Endothelial cell of umbilical vein (primary cell): ENCODE measurements around the gene SMCHD1. TPM values are rescaled to one million over a fixed set of nuclear protein-coding genes. Genes with fewer than 3 reads are reported as not detected.

Source experiments
- BruUV-seq: library from RNA; stranded (reverse); fragments of 400-500 nt; replicated peaks from 2 replicates; lab custom pipeline; 2021; lab: Mats Ljungman, UMichigan
- CTCF ChIA-PET: fragments of 300-600, 350-600 bp; sonication (Branson Sonifier 250); formaldehyde crosslinking; loops from one replicate; lab custom pipeline; 2021; ENCODE audit warnings: antibody characterized with exemption, inconsistent platforms; lab: Charles Lee
- POLR2A ChIA-PET: fragments of 300-600, 350-600 bp; sonication (Branson Sonifier 250); formaldehyde crosslinking; loops from one replicate; lab custom pipeline; 2021; ENCODE audit warnings: antibody characterized with exemption, inconsistent platforms; lab: Charles Lee
- DNase-seq: peaks from one replicate; pipeline ENCODE4 v3.0.0-alpha.2; 2011; ENCODE audit warnings: low read depth, low spot score
- FAIRE-seq: peaks from 2 replicates; lab custom pipeline; 2011; peaks lifted over from hg19 to GRCh38; lab: Jason Lieb, UNC
- H2AFZ ChIP-seq: 2 replicates; pipeline ENCODE4 v1.6.0; 2012; ENCODE audit warnings: low read depth, low read length, control low read depth, inconsistent platforms
- H3K27ac ChIP-seq: 2 replicates; pipeline ENCODE4 v1.5.1; 2011; ENCODE audit warnings: low read depth, mild to moderate bottlenecking, control low read depth, low read length, moderate library complexity; ENCODE audit not compliant: insufficient read depth
- H3K27me3 ChIP-seq, 2 experiments: 2 replicates each; pipeline versions ENCODE4 v1.6.0 to v1.6.1; 2011; ENCODE audit warnings: low read length in 2 of 2, mixed read lengths in 1 of 2; ENCODE audit not compliant: control insufficient read depth in 2 of 2, insufficient read depth in 2 of 2
- H3K36me3 ChIP-seq, 2 experiments: 2 replicates in 1 of 2; 3 replicates in 1 of 2; pipeline ENCODE4 v1.5.1; 2011; ENCODE audit warnings: low read length in 2 of 2, mild to moderate bottlenecking in 1 of 2, moderate library complexity in 1 of 2; ENCODE audit not compliant: control insufficient read depth in 2 of 2, insufficient read depth in 2 of 2; ENCODE audit errors: extremely low read depth in 1 of 2
- H3K4me1 ChIP-seq: 3 replicates; pipeline ENCODE4 v1.5.1; 2011; ENCODE audit warnings: mild to moderate bottlenecking, low read length; ENCODE audit not compliant: control insufficient read depth, insufficient read depth; ENCODE audit errors: extremely low read depth
- H3K4me2 ChIP-seq: 2 replicates; pipeline ENCODE4 v1.6.1; 2011; ENCODE audit warnings: low read length, control low read depth, mixed read lengths; ENCODE audit not compliant: insufficient read depth
- H3K4me3 ChIP-seq, 3 experiments: fragments of 200-600 bp in 1 of 3; sonication (generic), shearing (Covaris generic) in 1 of 3; replicated peaks in 1 of 3; 2 replicates each; pipeline ENCODE4 v1.5.1; 2011 to 2016; ENCODE audit warnings: control low read depth in 3 of 3, low read length in 3 of 3, mild to moderate bottlenecking in 2 of 3, inconsistent platforms in 1 of 3, low read depth in 1 of 3, moderate library complexity in 1 of 3; ENCODE audit not compliant: insufficient read depth in 1 of 3
- H3K79me2 ChIP-seq: 2 replicates; pipeline ENCODE4 v1.6.0; 2012; ENCODE audit warnings: low read length, inconsistent platforms; ENCODE audit not compliant: control insufficient read depth, insufficient read depth
- H3K9ac ChIP-seq: replicated peaks from 2 replicates; pipeline ENCODE3; 2011; ENCODE audit warnings: low read length, control low read depth; ENCODE audit not compliant: insufficient read depth; ENCODE audit errors: extremely low read depth
- H3K9me1 ChIP-seq: replicated peaks from 3 replicates; pipeline ENCODE4 v1.6.0; 2011; ENCODE audit warnings: mild to moderate bottlenecking, low read length; ENCODE audit not compliant: control insufficient read depth, insufficient read depth; ENCODE audit errors: extremely low read depth
- H3K9me3 ChIP-seq: replicated peaks from 2 replicates; pipeline ENCODE4 v1.5.1; 2012; ENCODE audit warnings: low read length, inconsistent platforms; ENCODE audit not compliant: control insufficient read depth, insufficient read depth
- H4K20me1 ChIP-seq: replicated peaks from 2 replicates; pipeline ENCODE3; 2011; ENCODE audit warnings: mild to moderate bottlenecking, low read length; ENCODE audit not compliant: control insufficient read depth, insufficient read depth; ENCODE audit errors: extremely low read depth
- CTCF ChIP-seq, 2 donors: IDR thresholded peaks; 1 replicate in 1 of 2; 2 replicates in 1 of 2; pipeline ENCODE4 v1.5.1; 2011; ENCODE audit warnings: low read length in 2 of 2, mild to moderate bottlenecking in 2 of 2, moderate library complexity in 2 of 2, control low read depth in 1 of 2, inconsistent platforms in 1 of 2, low read depth in 1 of 2; ENCODE audit not compliant: insufficient read depth in 1 of 2; ENCODE audit errors: extremely low read depth in 1 of 2
- EZH2 ChIP-seq: IDR thresholded peaks from 2 replicates; pipeline ENCODE4 v1.6.1; 2012; ENCODE audit warnings: borderline replicate concordance, low read depth, mild to moderate bottlenecking, moderate library complexity, low read length, inconsistent platforms; ENCODE audit not compliant: severe bottlenecking
- FOS ChIP-seq: IDR thresholded peaks from 2 replicates; pipeline ENCODE4 v1.6.1; 2011; ENCODE audit warnings: mild to moderate bottlenecking, low read length, moderate library complexity, borderline replicate concordance; ENCODE audit not compliant: insufficient read depth
- GATA2 ChIP-seq: IDR thresholded peaks from 2 replicates; pipeline ENCODE4 v1.7.0; 2011; ENCODE audit warnings: low read depth, mild to moderate bottlenecking, moderate library complexity, mixed read lengths, low read length; ENCODE audit not compliant: insufficient read length, insufficient read depth
- JUN ChIP-seq: IDR thresholded peaks from 2 replicates; pipeline ENCODE4 v1.6.1; 2011; ENCODE audit warnings: borderline replicate concordance, low read depth; ENCODE audit not compliant: insufficient read length, insufficient read depth
- MYC ChIP-seq: IDR thresholded peaks from one replicate; pipeline ENCODE4 v1.6.1; 2011; ENCODE audit warnings: mild to moderate bottlenecking, low read depth, low read length
- POLR2A ChIP-seq: IDR thresholded peaks from 2 replicates; pipeline ENCODE4 v1.6.1; 2012; ENCODE audit warnings: low read depth, mild to moderate bottlenecking, control low read depth, low read length
- dilution Hi-C: fragments of 300-500 bp; cut with MboI; formaldehyde crosslinking; loops from one replicate; pipeline ENCODE4 v1.15.0; 2019; ENCODE audit warnings: low sequenced_read_pairs; ENCODE audit not compliant: extremely low pct_ligation_motif_present
- intact Hi-C: fragments of 100-400 bp; cut with micrococcal nuclease; formaldehyde crosslinking; loops from one replicate; pipeline ENCODE4 v1.10.0; 2022
- polyA plus RNA-seq, 4 experiments: library from polyadenylated mRNA; depleted of rRNA in 3 of 4; stranded (reverse) in 3 of 4; unstranded in 1 of 4; fragments of >200 nt; gene quantifications; 2 replicates each; pipeline versions ENCODE4 v1.2.1 to v1.2.3, GENCODE V29; 2011 to 2012; ENCODE audit warnings: missing spikeins in 1 of 4
- total RNA-seq: library from RNA; stranded (reverse); gene quantifications from 2 replicates; pipeline ENCODE4 v1.2.3, GENCODE V29; 2021

The SMCHD1 gene
- total and polyA plus RNA-seq, 2 donors (not counting 3 experiments of a cell fraction or from before 2014, with no cell fraction given) = 7.4 to 39.9 TPM

GRCh38 chr18:2635586-2635985 is 19.9 kb upstream of the SMCHD1 start:
- FAIRE-seq = no peak
- no peaks in the 10 kb centered on the region for H3K36me3 ChIP-seq
- no peak overlapping the region for H3K4me3 ChIP-seq
- H3K4me1 ChIP-seq = peaks cover 12% of the 10 kb centered on the region
- H3K9ac ChIP-seq = no peak overlapping the region
- no peaks in the 10 kb centered on the region for H3K79me2 ChIP-seq
- no peaks in the 10 kb centered on the region for H4K20me1 ChIP-seq
- POLR2A ChIA-PET = no interaction called here
- dilution Hi-C loops = no loop called here
- no TSS peak for BruUV-seq
- no peak for TF ChIP-seq FOS
- TF ChIP-seq CTCF (IDR thresholded peaks at IDR 0.05; ENCODE audit: extremely low read depth in 1 of 2, insufficient read depth in 1 of 2, low read depth in 1 of 2, low read length in 2 of 2) = no peak
- no peak for TF ChIP-seq EZH2
- no peak for TF ChIP-seq POLR2A
- no peak for TF ChIP-seq JUN
- no peak for TF ChIP-seq MYC
- TF ChIP-seq GATA2 = no peak
- no peaks in the 10 kb centered on the region for H3K27me3 ChIP-seq
- no peak overlapping the region for H3K27ac ChIP-seq
- no peak for DNase-seq
- intact Hi-C loops = no loop called here
- H2AFZ ChIP-seq = no peak overlapping the region
- no peak overlapping the region for H3K4me2 ChIP-seq
- H3K9me1 ChIP-seq = no peaks in the 10 kb centered on the region
- CTCF ChIA-PET = no interaction called here
- no peaks in the 10 kb centered on the region for H3K9me3 ChIP-seq
